Measurements from ENCODE around the gene IL22RA2.

IL22RA2 gene

DNA sequence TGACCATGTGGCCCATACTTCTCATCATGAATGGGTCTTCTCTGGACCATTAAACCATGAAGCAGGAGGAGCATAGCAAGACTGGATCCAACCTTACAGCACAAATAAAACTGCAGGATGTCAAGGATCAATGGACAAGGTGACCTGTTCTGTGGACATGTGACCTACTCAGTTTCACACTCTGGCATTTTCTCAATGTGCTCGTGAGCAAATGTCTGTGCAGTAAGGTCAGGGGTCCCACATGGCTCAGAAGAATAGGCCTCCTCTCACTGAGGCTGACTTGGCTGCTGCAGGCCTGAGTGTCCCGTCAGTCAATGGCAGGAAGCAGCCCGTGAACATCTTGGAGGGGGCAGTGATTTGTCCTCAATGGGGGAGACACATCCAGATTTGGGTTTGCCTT lies 68.5 kb downstream of the IL22RA2 start:
- no peak overlapping the region for H3K4me3 ChIP-seq (ENCODE audit: low read depth, low read length)
- TF ChIP-seq, protein P1, sequence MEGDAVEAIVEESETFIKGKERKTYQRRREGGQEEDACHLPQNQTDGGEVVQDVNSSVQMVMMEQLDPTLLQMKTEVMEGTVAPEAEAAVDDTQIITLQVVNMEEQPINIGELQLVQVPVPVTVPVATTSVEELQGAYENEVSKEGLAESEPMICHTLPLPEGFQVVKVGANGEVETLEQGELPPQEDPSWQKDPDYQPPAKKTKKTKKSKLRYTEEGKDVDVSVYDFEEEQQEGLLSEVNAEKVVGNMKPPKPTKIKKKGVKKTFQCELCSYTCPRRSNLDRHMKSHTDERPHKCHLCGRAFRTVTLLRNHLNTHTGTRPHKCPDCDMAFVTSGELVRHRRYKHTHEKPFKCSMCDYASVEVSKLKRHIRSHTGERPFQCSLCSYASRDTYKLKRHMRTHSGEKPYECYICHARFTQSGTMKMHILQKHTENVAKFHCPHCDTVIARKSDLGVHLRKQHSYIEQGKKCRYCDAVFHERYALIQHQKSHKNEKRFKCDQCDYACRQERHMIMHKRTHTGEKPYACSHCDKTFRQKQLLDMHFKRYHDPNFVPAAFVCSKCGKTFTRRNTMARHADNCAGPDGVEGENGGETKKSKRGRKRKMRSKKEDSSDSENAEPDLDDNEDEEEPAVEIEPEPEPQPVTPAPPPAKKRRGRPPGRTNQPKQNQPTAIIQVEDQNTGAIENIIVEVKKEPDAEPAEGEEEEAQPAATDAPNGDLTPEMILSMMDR (IDR thresholded peaks at IDR 0.05; ENCODE audit: low read depth, low read length) = no peak

DNA sequence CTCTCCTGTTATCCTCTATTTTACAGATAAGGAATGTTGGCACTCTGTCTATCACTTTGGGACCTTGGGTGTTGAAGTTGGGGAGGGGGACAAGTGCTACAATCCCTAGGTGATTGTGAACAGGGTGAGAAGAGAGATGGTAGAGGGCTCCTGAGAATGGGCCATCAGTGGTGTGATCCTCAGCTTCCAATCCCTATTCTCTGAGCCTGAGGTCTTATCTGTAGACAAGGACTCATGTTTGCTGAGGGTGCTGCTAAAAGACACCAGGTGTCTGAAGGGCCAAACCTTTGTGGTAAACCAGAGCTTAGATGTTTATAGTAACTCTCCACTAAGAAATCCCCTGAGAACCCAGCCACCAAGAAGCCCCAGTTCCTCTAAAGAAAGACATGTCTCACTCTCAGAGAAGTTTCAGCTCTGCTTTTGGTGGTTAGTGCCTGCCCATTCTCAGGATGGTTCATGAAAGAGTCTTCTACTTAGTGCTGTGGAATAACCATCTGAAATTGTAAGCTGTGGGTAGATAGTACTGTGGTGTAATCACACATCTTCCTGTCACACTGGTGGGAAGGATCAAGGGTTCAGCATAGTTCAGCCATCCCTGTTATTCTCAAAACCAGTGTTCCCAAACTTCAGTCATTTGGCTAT lies 70.5 kb downstream of the IL22RA2 start:
- no peak overlapping the region for H3K4me3 ChIP-seq (ENCODE audit: low read depth, low read length)
- TF ChIP-seq, protein P1 (IDR thresholded peaks at IDR 0.05; ENCODE audit: low read depth, low read length) = no peak

DNA sequence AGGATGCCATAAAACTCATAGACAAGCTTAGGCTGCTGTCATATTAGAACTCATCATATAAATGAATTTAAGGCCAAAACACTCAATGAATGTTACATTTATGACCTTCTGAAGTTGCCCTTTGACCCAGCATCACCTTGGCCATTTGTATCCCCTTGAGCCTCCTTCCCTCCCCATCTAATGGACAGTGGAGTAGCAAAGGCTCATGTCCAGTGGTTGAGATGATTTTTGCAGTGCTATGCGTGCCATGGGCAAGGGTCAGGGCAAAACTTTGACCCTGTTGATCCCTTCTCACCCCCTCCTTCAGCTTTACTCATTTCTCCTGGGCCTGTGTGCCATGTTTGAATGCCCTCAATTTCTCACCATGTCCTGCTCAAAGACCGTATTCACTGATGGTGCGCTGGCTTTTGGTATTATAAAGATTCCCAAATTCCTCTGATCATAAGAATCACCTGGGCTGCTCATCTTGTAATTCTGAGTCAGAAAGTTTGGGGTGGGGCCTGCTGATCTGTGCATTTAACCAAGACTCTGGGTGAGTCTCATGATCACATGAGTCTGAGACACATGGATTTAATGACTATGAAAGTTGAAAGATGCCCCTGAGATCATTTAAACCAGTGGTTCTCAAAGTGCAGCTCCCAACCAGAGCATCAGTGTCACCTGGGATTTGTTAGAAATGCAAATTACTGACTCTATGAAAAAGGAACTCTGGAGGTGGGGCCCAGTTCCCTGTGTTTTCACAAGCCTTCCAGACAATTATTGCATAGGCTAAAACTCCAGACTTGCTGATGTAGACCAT lies 71.2 kb downstream of the IL22RA2 start:
- TF ChIP-seq, protein P1 (IDR thresholded peaks at IDR 0.05; ENCODE audit: low read depth, low read length) = no peak

DNA sequence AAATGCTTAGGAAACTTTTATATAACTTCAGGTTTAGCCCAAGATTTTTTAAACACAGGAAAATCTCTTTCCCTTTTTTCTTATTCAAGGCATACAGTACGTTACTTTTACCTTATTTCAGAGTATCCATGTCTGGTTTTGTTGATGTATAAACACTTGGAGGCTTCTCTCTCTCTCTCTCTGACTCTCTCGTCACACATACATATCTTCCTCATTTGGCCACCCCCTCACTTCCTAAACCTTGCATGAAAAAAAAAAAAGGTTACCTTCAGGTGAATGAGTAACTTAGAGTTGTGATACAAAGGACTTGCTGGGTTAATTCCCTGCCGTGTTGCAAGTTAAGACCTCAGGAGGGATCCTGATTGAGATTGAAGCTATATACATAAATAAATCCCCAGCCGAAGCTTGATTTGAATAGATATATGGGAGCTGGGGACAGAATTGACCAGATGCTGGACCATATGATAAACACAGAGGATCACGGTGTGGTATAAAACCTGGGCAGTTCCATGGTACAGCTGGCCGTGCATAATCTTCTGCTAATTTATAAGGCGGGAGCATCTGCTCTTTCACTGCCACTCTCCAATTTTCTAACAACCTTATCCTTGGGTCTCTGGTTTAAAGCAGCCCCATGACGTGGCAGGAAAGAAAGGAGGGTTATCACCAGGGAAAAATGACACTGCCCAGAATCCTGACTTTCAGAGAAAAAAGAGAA lies 73.6 kb downstream of the IL22RA2 start:
- no peak overlapping the region for H3K4me3 ChIP-seq (ENCODE audit: low read depth, low read length)
- TF ChIP-seq, protein P1 (IDR thresholded peaks at IDR 0.05; ENCODE audit: low read depth, low read length) = no peak

More for the DNA sequence above, 71.2 kb downstream of the IL22RA2 start:
- no peak overlapping the region for H3K4me3 ChIP-seq (ENCODE audit: low read depth, low read length)

DNA sequence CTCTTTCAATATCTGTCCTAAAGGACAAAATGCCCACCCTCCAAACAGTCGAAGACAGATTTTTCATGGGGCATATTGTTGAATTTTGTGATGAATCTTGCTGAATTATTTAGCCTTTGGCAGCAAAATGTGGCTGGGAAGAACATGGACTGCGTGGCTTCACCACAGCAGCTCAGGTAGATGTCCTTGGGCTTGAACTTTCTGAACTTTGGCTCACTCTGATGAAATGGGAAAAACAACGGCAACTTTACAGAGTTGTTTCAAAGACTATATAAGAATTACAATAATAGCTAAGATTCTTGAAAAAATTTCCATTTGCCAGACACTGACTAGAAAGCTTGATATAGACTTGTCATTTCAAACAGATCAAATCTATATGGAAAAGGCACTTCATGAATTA lies 75.9 kb downstream of the IL22RA2 start:
- H3K4me3 ChIP-seq (ENCODE audit: low read depth, low read length) = no peak overlapping the region
- TF ChIP-seq, protein P1 (IDR thresholded peaks at IDR 0.05; ENCODE audit: low read depth, low read length) = no peak

DNA sequence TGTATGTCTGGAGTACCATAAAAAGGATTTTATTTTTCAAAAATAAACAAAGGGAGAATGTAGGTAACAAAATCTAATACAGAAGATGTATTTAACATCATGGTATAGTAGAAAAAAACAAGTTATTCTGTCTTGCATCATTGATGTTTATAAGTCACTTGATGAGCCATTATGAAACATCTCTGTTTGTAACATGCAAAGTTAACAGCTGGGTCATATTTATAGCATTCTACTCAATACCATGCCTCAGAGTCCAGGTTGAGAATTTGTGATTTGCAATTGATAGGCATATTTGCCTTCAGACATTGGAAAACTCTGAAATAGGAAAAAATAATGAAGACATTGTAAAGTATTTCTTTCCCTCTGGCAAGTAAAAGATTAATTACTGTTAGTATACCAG lies 76.4 kb downstream of the IL22RA2 start:
- H3K4me3 ChIP-seq (ENCODE audit: low read depth, low read length) = no peak overlapping the region
- TF ChIP-seq, protein P1 (IDR thresholded peaks at IDR 0.05; ENCODE audit: low read depth, low read length) = no peak

Measured in WI38 (cell line).